ENCODE results near the gene ARID3A.

The ARID3A gene

GRCh38 chr19:912181-913079 is 13.4 kb upstream of the ARID3A start:
- DNase-seq = no peak

DNA sequence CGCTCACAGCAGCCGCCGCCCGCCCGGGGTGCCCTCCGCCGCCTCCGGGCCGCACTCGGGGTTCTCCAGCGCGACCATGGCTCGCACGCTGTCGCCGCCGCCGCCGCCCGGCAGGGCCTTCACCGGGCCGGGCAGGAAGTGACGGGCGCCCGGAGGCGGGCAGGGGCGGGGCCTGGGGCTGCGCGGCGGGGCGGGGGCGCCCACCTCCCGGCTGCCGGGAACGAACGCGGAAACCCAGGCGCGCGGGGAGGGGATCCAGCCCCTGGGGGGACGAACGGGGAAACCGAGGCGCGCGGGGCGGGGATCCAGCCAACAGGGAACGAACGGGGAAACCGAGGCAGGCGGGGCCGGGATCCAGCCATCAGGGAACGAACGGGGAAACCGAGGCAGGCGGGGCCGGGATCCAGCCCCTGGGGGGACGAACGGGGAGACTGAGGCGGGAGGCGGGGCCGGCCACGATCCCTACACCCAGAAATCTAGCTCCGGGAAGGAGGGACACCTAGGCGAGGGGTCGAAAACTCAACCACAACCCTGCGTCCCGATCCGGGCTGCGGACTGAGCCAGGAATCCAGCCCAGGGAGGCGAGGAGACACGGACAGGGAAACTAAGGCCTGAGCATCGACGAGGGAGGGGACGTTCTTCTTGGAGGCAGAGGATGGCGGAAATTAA is 12.6 kb upstream of the ARID3A start, which contains the start of gene R3HDM4:
Gene R3HDM4 (minus strand): TSS at position 140 of the 669 bp plus-strand sequence. CDS start 62 bp downstream, at position 78.
- no peak for DNase-seq

DNA sequence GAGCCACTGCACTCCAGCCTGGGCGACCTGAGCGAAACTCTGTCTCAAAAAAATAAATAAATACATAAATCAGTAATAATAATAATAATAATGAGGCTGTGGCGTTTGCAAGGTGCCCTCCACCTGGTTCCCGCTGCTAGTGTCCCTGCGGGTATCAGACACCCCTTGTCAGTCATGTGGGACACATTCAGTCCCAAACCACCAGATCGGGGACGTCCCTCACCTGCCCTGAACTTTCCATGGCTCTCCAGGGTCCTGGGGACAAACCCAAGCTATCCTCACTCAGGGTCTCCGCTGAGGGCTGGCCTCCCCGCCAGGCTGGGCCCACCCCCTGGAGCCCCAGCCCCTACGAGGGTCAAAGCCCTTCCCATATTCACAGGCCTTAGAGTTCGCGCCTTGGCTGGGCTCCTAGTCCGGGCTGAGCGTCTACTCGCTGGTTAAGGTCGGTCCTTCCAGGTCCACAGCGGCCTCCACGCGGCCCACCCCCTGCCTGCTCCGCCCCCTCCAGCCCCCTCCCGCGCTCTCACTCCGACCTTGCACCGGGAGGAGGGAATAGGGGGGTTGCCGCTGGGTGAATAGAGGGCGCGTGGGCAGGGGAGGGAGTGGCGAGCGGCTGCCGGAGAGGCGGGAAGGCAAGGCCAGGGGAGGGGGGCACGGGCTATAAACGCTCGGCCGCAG is 9.1 kb upstream of the ARID3A start:
- no peak for DNase-seq

GRCh38 chr19:917323-918151 is 8.3 kb upstream of the ARID3A start, which contains the start of gene KISS1R:
TSS of gene KISS1R (plus strand) at chr19:917333. CDS start at chr19:917503, 170 bp downstream.
- no peak for DNase-seq

DNA sequence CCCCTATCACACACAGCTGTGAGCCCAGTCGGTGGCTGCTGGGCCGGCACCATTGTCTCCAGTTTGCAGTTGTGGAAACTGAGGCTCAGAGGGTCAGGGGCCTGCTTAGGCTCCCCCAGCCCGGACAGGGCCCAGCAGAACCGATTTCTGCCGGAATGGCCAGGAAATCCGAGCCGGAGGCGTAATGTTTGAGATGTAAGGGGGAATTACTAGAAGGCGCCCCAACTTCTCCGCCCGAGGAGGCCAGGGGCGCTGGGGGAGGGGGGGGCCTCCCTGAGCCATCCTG is 7.7 kb upstream of the ARID3A start:
- no peak for DNase-seq

DNA sequence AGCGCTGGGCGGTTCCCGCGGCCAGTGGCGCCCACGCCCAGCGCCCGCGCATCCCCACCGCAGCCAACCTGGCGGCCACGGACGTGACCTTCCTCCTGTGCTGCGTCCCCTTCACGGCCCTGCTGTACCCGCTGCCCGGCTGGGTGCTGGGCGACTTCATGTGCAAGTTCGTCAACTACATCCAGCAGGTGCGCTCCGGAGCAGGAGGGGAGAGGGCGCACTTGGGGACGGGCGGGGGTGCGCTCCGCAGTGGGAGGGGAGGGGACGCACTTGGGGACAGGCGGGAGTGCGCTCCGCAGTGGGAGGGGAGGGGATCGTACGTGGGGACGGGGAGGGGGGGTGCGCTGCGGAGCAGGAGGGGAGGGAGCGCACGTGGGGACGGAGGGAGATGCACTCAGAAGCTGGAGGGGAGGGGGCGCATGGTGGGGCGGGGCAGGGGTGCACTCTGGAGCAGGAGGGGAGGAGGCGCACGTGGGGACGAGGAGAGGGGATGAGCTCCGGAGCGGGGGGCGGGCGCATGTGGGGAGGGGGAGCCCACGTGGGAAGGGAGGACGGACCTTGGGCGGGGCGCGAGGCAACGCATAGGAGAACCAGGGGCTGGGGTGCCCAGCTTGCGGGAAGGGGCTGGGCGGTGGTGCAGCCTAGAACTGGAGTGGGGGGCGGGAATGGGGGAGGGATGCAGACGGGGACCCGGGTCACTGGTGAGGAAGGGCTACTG is 7.2 kb upstream of the ARID3A start:
- no peak for DNase-seq

DNA sequence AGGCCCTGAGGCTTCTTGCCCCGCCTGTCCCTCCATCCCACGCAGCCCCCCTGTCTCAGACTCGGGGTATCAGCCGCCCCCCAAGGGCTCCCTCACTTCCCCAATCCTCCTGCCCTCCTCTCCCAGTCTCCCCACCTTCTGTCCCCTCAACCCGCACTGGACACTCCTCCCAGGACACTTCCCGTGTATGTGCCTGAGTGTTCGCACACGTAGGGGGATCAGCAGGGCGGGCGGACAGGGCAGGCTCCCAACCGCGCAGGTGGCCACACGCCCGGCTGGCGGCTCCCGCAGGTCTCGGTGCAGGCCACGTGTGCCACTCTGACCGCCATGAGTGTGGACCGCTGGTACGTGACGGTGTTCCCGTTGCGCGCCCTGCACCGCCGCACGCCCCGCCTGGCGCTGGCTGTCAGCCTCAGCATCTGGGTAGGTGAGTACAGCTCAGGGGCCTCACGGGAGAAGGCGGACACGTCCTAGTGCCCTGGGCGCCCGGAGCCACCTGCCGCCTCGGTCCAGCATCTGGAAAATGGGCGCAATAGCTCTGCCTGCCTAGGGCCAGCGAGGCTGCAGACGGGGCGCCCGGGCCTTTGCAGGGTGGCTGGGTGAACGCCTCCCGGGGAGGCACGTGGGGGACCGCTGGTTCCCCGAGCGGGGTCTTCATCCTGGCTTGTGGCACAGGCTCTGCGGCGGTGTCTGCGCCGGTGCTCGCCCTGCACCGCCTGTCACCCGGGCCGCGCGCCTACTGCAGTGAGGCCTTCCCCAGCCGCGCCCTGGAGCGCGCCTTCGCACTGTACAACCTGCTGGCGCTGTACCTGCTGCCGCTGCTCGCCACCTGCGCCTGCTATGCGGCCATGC is 6.4 kb upstream of the ARID3A start:
- DNase-seq = no peak

- DNase-seq = no peak
Measured at GRCh38 chr19:920051-920864, 5.6 kb upstream of the ARID3A start.

- DNase-seq = no peak
Measured at GRCh38 chr19:924553-925086, 1.2 kb upstream of the ARID3A start.

DNA sequence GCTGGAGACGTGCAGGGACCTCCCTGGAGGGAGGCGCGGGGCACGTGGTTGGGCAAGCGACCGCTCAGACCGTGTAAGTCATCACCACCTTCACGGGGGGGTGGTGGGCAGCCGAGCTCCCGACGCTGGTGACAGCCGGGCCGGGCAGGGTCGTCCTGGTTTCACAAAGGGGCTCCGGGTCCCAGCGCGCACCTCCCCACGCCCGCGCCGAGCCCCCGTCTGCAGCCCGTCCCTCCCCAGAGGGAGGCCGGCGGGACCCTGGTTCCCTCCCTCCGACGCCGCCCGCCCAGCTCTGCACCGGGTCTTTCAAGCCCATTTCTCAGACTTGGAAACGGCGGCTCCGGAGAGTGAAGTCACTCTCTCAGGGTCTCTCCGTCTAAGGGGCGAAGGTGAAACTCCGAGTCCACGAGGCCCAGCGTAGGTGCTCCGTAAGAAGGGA is 729 bp upstream of the ARID3A start:
- no peak for DNase-seq

DNA sequence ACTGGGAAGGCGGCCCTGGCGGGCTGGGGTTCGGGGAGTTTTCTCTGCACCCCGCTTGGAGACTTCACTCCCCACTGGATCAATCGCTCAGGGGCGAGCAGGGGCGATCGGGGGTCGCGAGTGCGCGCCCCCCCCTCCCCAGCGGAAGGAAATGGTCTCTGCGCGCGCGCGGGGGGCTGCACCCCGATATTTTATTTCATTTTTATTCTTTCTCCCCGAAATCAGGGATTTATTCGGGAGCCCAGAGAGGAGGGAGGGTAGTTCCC is 421 bp downstream of the ARID3A start:
- DNase-seq = no peak

DNA sequence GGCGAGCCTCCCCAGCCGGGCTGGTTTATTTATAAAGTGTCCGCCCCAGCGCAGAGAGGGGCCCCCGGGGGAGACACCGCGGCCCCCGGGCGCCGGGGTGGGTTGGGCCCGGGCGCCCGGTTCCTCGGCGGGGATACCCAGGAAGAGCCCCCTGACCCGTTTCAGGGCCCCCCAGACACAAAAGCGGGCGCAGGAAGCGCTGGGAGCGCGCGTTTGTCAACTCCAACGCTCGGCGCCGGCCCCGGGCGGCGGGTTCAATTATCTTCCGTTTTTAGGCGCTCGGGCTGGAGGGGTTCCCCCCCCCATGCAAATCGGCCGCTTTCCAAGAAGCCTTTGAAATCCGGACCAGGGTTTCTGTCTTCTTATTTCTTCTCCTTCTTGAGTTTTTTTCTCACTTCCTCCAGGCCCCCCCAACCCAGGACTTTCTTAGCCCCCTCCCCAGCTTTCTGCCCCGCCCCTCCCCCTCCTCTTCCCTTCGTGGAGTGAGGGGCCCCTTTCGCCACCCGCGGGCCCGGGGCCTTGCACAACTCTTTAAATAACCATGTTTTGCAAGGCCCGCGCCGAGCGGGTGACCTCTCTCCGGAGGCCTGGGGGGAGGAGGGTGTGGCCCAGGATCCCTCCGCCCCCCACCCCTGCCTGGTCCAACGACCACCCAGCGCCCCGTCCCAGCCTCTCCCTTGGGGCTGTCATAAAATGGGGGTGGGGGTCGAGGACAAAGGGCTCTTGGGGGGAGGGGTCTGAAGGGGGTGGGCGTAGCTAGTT is 935 bp downstream of the ARID3A start:
- no peak for DNase-seq

GRCh38 chr19:927351-927779 is 1.5 kb downstream of the ARID3A start:
- no peak for DNase-seq

DNA sequence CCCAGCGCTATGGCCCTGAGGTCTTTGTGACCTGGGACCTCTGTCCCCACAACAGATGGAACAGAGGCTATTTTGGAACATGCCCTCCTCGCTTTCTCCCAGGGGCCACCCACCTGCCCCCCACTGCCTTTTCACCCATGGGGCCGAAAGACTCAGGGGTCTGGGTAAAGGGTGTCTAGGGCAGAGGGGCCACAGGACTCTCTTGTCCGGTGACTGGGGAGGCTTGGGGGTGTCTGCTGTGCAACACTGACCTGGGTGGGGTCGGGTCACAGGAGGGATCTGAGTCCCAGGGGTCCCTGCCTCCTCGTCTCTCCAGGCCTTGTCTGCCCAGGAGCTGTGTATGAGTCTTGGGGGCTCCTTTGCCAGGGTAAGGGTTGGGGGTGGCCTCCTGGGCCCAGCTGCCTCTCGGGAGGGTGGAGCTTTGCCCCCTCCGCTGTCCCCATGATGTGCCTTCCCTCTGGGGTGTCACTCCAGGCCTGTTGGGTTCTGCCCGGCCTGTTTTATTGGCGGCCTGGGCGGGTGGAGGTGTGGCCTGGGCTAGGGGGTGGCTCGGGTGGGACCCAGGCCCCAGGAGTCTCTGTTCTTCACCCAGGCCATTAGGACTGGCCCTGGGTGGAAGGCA is 2.1 kb downstream of the ARID3A start:
- no peak for DNase-seq

- no peak for DNase-seq
Measured at GRCh38 chr19:928471-929202, 2.8 kb downstream of the ARID3A start.

DNA sequence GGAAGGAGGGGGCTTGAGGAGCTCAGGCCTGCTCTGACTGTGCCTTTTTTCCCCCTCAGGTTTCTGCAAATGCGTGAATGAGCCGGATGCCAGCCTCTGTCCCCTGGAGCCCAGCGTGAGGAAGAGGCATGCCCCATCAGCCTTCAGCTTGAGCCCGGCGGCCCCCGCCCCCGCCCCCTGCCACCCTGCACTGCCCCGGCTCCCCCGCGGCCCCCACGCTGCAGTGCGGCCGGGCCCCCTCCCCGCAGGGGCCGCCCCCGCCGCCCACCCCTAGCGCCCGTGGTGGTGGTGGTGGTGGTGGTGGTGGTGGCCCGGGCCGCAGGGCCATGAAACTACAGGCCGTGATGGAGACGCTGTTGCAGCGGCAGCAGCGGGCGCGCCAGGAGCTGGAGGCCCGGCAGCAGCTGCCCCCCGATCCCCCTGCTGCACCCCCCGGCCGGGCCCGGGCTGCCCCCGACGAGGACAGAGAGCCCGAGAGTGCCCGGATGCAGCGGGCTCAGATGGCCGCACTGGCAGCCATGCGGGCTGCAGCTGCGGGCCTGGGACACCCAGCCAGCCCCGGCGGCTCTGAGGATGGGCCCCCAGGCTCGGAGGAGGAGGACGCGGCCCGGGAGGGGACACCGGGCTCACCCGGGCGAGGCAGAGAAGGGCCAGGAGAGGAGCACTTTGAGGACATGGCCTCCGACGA is 3.5 kb downstream of the ARID3A start:
- no peak for DNase-seq

DNA sequence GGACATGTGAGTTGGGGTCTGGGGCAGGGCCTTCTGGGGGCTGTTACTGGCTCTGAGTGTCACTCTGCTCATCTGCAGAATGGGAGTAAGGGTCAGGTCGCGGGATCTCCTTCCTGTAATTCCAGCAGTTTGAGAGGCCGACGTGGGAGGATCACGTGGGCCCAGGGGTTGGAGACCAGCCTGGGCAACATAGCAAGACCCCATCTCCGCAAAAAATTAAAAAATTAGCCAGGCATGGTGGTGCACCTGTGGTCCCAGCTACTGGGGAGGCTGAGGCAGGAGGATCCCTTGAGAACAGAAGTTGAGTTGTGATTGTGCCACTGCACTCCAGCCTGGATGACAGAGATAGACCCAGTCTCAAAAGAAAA is 4.0 kb downstream of the ARID3A start:
- no peak for DNase-seq

Data from cerebellar nuclear complex (tissue), 1 donor.